Central memory CD4-positive, alpha-beta T cell (primary cell): ENCODE measurements around the gene ATP8A1.
"Not testable (repeated sequence)": the region's sequence is repeated elsewhere in the genome, so short reads cannot be mapped to it uniquely, and the experiment has no call there.

Experiments
- DNase-seq: peaks from one replicate; pipeline ENCODE4 v3.0.0; 2022

Gene ATP8A1

GRCh38 chr4:42398171-42398870 lies 258.6 kb downstream of the ATP8A1 start:
- DNase-seq, result no peak

- DNase-seq, result no peak
Measured at GRCh38 chr4:42397635-42398170, 259.2 kb downstream of the ATP8A1 start.

GRCh38 chr4:42396752-42397634 lies 259.9 kb downstream of the ATP8A1 start, which contains the start of gene SHISA3:
Gene SHISA3, plus strand, starts transcription at chr4:42397488. Its CDS starts 569 bp downstream, at chr4:42398057.
- DNase-seq, result no peak

- DNase-seq, result no peak
Measured at GRCh38 chr4:42396361-42396751, 260.5 kb downstream of the ATP8A1 start.

- no peak for DNase-seq
Measured at GRCh38 chr4:42395595-42395994, 261.3 kb downstream of the ATP8A1 start.

- DNase-seq, result no peak
Measured at GRCh38 chr4:42392436-42392835, 264.5 kb downstream of the ATP8A1 start.

GRCh38 chr4:42391981-42392380 lies 264.9 kb downstream of the ATP8A1 start:
- no peak for DNase-seq

- DNase-seq, result no peak
Measured at GRCh38 chr4:42391355-42391664, 265.6 kb downstream of the ATP8A1 start.

- no peak for DNase-seq
Measured at GRCh38 chr4:42390622-42391354, 266.1 kb downstream of the ATP8A1 start.

GRCh38 chr4:42385516-42385915 lies 271.4 kb downstream of the ATP8A1 start:
- no peak for DNase-seq

- no peak for DNase-seq
Measured at GRCh38 chr4:42381666-42382065, 275.2 kb downstream of the ATP8A1 start.

- DNase-seq, result no peak
Measured at GRCh38 chr4:42377497-42377896, 279.4 kb downstream of the ATP8A1 start.

- DNase-seq, result not testable (repeated sequence)
Measured at GRCh38 chr4:42372303-42372702, 284.6 kb downstream of the ATP8A1 start.

- DNase-seq, result no peak
Measured at GRCh38 chr4:42371305-42372252, 285.3 kb downstream of the ATP8A1 start.

- no peak for DNase-seq
Measured at GRCh38 chr4:42369489-42369888, 287.4 kb downstream of the ATP8A1 start.

GRCh38 chr4:42366959-42367358 lies 289.9 kb downstream of the ATP8A1 start:
- DNase-seq, result no peak

GRCh38 chr4:42364266-42365053 lies 292.4 kb downstream of the ATP8A1 start:
- DNase-seq, result no peak

GRCh38 chr4:42363614-42364013 lies 293.3 kb downstream of the ATP8A1 start:
- no peak for DNase-seq

- DNase-seq, result no peak
Measured at GRCh38 chr4:42362591-42362990, 294.3 kb downstream of the ATP8A1 start.

- no peak for DNase-seq
Measured at GRCh38 chr4:42361456-42361855, 295.4 kb downstream of the ATP8A1 start.

- DNase-seq, result no peak
Measured at GRCh38 chr4:42360256-42360669, 296.6 kb downstream of the ATP8A1 start.
